Neural progenitor cell (in vitro differentiated cells): ENCODE data around the gene DNMT3L. TPM values are rescaled to one million over a fixed set of nuclear protein-coding genes. Genes with fewer than 3 reads are reported as not detected.

Source experiments
- DNase-seq: peaks from one replicate; pipeline ENCODE4 v3.0.0-alpha.2; 2016; ENCODE audit warnings: low spot score
- H2AFZ ChIP-seq: fragments of 200-600 bp; sonication (generic); replicated peaks from 2 replicates; pipeline ENCODE4 v1.6.1; 2016; ENCODE audit warnings: antibody characterized with exemption
- H3F3A ChIP-seq: fragments of 200-600 bp; sonication (generic); 2 replicates; pipeline ENCODE4 v1.6.1; 2016; ENCODE audit warnings: antibody characterized with exemption, low read depth
- H3K27ac ChIP-seq: fragments of 200-600 bp; sonication (generic); 2 replicates; pipeline ENCODE4 v1.5.1; 2016; ENCODE audit warnings: mild to moderate bottlenecking
- H3K27me3 ChIP-seq: fragments of 200-600 bp; sonication (generic); 2 replicates; pipeline ENCODE4 v1.6.1; 2016; ENCODE audit warnings: mild to moderate bottlenecking, moderate library complexity
- H3K36me3 ChIP-seq: fragments of 200-600 bp; sonication (generic); 2 replicates; pipeline ENCODE4 v1.5.1; 2016
- H3K4me1 ChIP-seq: fragments of 200-600 bp; sonication (generic); 2 replicates; pipeline ENCODE4 v1.6.1; 2016; ENCODE audit warnings: mixed run types
- H3K4me2 ChIP-seq: fragments of 200-600 bp; sonication (generic); 2 replicates; pipeline ENCODE4 v1.6.1; 2016
- H3K4me3 ChIP-seq: fragments of 200-600 bp; sonication (generic); 2 replicates; pipeline ENCODE4 v1.5.1; 2016
- H3K79me2 ChIP-seq: fragments of 200-600 bp; sonication (generic); 2 replicates; pipeline ENCODE4 v1.6.1; 2016; ENCODE audit warnings: low read depth
- H3K9ac ChIP-seq: fragments of 200-600 bp; sonication (generic); 2 replicates; pipeline ENCODE4 v1.6.1; 2016
- H3K9me3 ChIP-seq: fragments of 200-600 bp; sonication (generic); 2 replicates; pipeline ENCODE4 v1.5.1; 2016; ENCODE audit warnings: low read depth
- H4K20me1 ChIP-seq: fragments of 200-600 bp; sonication (generic); 2 replicates; pipeline ENCODE4 v1.6.1; 2016; ENCODE audit warnings: low read depth
- H3K27ac Mint-ChIP-seq: 3 replicates; pipeline ENCODE4 v1.8.0; 2021; ENCODE audit warnings: mixed read lengths
- H3K27me3 Mint-ChIP-seq: 2 replicates; pipeline ENCODE4 v1.8.0; 2022; ENCODE audit warnings: low read depth, mild to moderate bottlenecking, inconsistent platforms, moderate library complexity, mixed read lengths; ENCODE audit not compliant: insufficient read depth
- H3K36me3 Mint-ChIP-seq: 3 replicates; pipeline ENCODE4 v1.8.0; 2021; ENCODE audit warnings: mixed read lengths
- H3K4me1 Mint-ChIP-seq: 3 replicates; pipeline ENCODE4 v1.8.0; 2021; ENCODE audit warnings: mixed read lengths
- H3K4me3 Mint-ChIP-seq: 3 replicates; pipeline ENCODE4 v1.8.0; 2021; ENCODE audit warnings: mild to moderate bottlenecking, moderate library complexity, mixed read lengths
- H3K9me3 Mint-ChIP-seq: 3 replicates; pipeline ENCODE4 v1.8.0; 2020; ENCODE audit warnings: mixed read lengths
- EZH2 ChIP-seq: fragments of 200-600 bp; sonication (generic); IDR thresholded peaks from 2 replicates; pipeline ENCODE4 v1.6.1; 2017; ENCODE audit warnings: antibody characterized with exemption, mild to moderate bottlenecking, moderate library complexity
- EZH2phosphoT487 ChIP-seq: fragments of 200-600 bp; sonication (generic); IDR thresholded peaks from 2 replicates; pipeline ENCODE4 v1.6.1; 2017; ENCODE audit warnings: antibody characterized with exemption
- total RNA-seq: library from RNA; depleted of rRNA; stranded (reverse); fragments of >200 nt; gene quantifications from 2 replicates; pipeline ENCODE4 v1.2.3, GENCODE V29; 2015; ENCODE audit warnings: low replicate concordance
- TF ChIP-seq, protein P1 (sequence below): fragments of 200-600 bp; sonication (generic); IDR thresholded peaks from 2 replicates; pipeline ENCODE4 v1.5.1; 2017; ENCODE audit warnings: antibody characterized with exemption, mild to moderate bottlenecking

The DNMT3L gene
- total RNA-seq, 1 donor from 2014 or later: not detected

DNA sequence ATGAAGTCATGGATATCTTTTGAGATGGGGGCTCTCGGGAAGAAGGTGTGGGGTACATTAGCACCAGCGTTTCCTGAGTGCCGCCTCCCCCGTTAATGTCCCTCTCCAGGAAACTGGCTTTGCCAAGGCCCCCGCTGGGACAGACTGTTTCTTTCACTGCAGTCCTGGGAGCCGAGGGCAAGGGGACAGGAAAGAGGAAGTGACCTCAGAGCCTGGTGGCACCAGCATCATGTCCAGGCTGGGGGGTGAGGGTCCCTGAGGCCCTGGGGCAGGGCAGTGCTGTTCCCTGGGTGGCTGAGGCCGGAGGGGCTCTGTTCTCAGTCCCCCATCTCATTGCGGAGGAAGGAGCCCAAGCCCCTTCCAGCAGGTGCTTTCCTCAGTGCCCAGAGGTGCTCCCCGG lies 44.0 kb upstream of the DNMT3L start:
- Mint-ChIP-seq H3K36me3 (no peaks in the 10 kb centered on the region), H3K27me3 (peaks cover 6% of the 10 kb centered on the region), H3K4me1 (peaks cover 45% of the 10 kb centered on the region), H3K27ac (no peak overlapping the region), H3K9me3 (no peaks in the 10 kb centered on the region), H3K4me3 (no peak overlapping the region)
- H4K20me1 ChIP-seq: peaks cover 72% of the 10 kb centered on the region
- peaks cover 16% of the 10 kb centered on the region for H3F3A ChIP-seq
- no peaks in the 10 kb centered on the region for H3K9me3 ChIP-seq
- TF ChIP-seq, protein P1, sequence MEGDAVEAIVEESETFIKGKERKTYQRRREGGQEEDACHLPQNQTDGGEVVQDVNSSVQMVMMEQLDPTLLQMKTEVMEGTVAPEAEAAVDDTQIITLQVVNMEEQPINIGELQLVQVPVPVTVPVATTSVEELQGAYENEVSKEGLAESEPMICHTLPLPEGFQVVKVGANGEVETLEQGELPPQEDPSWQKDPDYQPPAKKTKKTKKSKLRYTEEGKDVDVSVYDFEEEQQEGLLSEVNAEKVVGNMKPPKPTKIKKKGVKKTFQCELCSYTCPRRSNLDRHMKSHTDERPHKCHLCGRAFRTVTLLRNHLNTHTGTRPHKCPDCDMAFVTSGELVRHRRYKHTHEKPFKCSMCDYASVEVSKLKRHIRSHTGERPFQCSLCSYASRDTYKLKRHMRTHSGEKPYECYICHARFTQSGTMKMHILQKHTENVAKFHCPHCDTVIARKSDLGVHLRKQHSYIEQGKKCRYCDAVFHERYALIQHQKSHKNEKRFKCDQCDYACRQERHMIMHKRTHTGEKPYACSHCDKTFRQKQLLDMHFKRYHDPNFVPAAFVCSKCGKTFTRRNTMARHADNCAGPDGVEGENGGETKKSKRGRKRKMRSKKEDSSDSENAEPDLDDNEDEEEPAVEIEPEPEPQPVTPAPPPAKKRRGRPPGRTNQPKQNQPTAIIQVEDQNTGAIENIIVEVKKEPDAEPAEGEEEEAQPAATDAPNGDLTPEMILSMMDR: no peak
- no peak for TF ChIP-seq EZH2phosphoT487
- no peak for TF ChIP-seq EZH2
- H2AFZ ChIP-seq: no peak overlapping the region
- no peak overlapping the region for H3K9ac ChIP-seq
- H3K36me3 ChIP-seq: no peaks in the 10 kb centered on the region
- peaks cover 16% of the 10 kb centered on the region for H3K79me2 ChIP-seq
- no peak overlapping the region for H3K4me2 ChIP-seq
- no peak overlapping the region for H3K4me3 ChIP-seq
- peaks cover 28% of the 10 kb centered on the region for H3K4me1 ChIP-seq
- DNase-seq: no peak
- H3K27ac ChIP-seq: no peak overlapping the region
- H3K27me3 ChIP-seq: no peaks in the 10 kb centered on the region

DNA sequence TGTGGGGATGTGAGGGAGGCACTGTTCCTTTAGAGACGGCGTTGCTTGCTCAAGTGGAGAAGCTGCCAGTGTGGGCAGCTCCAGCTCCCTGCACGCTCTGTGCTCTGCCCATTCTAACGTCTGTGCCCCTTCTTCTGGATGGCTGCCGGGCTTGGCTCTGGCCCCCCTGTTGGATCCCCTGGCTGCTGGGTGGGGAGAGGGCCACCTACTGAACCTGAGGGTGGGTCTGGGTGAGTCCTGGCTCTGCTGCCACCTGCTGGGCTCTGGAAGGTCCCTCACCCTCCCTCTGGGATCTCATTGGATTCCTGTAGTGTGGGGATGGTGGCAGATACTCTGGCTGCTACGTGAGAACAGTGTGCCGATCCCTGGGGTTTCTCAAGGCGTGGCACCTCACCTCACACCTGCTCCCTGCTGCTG lies 43.2 kb upstream of the DNMT3L start:
- Histone ChIP-seq H3F3A (peaks cover 16% of the 10 kb centered on the region), H4K20me1 (peaks cover 76% of the 10 kb centered on the region), H3K4me1 (peaks cover 29% of the 10 kb centered on the region), H3K4me3 (no peak overlapping the region), H3K4me2 (no peak overlapping the region), H3K9me3 (no peaks in the 10 kb centered on the region), H3K27ac (no peak overlapping the region), H2AFZ (no peak overlapping the region), H3K79me2 (peaks cover 16% of the 10 kb centered on the region), H3K36me3 (no peaks in the 10 kb centered on the region), H3K9ac (no peak overlapping the region), H3K27me3 (no peaks in the 10 kb centered on the region)
- Mint-ChIP-seq H3K27ac (peak overlapping the region; percentile 37), H3K4me1 (peaks cover 45% of the 10 kb centered on the region), H3K36me3 (no peaks in the 10 kb centered on the region), H3K4me3 (no peak overlapping the region), H3K9me3 (no peaks in the 10 kb centered on the region), H3K27me3 (peaks cover 4% of the 10 kb centered on the region)
- TF ChIP-seq, protein P1: peak; percentile 61
- TF ChIP-seq EZH2 (no peak), EZH2phosphoT487 (no peak)
- DNase-seq: peak; percentile 65

DNA sequence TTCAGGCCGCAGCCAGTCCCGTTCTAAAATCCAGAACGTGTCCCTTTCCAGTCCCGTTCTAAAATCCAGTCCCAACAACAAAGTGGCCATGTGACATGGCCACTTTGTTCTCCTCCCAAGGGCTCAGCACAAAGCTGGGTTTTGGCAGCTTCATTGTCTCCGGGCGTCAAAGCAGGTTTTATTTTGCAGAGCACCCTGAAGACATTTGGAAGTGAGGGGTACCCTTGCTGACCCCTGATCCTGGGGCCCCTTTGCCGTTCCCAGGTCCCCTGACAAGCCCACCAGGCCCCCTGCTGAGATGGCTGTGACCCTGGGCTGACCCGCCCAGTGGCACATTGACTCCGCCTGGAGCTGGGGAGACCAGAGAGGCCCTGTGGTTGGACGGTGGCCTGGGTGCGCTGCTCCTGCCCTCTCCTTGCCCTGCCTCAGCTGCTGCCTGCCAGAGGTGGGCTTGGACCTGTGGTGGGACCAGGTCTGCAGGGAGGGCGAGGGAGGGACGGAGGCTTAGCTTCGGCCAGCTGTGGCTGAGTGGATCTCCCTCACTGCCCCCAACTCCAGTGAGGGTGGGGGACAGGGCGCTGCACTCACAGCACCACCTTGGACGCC lies 42.4 kb upstream of the DNMT3L start:
- H3K27ac ChIP-seq: peak overlapping the region; percentile 54
- Mint-ChIP-seq H3K27me3 (peaks cover 4% of the 10 kb centered on the region), H3K9me3 (no peaks in the 10 kb centered on the region), H3K4me1 (peaks cover 48% of the 10 kb centered on the region), H3K4me3 (peak overlapping the region; percentile 78), H3K27ac (peak overlapping the region; percentile 85), H3K36me3 (no peaks in the 10 kb centered on the region)
- H3K9me3 ChIP-seq: no peaks in the 10 kb centered on the region
- H3K36me3 ChIP-seq: no peaks in the 10 kb centered on the region
- H3K79me2 ChIP-seq: peaks cover 16% of the 10 kb centered on the region
- H3K4me1 ChIP-seq: peaks cover 29% of the 10 kb centered on the region
- no peak overlapping the region for H3K4me3 ChIP-seq
- TF ChIP-seq, protein P1: no peak
- TF ChIP-seq EZH2: no peak
- TF ChIP-seq EZH2phosphoT487: no peak
- H4K20me1 ChIP-seq: peaks cover 72% of the 10 kb centered on the region
- H2AFZ ChIP-seq: no peak overlapping the region
- peak; percentile 68 for DNase-seq
- peaks cover 18% of the 10 kb centered on the region for H3F3A ChIP-seq
- H3K27me3 ChIP-seq: peaks cover 6% of the 10 kb centered on the region
- H3K4me2 ChIP-seq: peak overlapping the region; percentile 59
- H3K9ac ChIP-seq: no peak overlapping the region
